H1 (cell line): Measurements from ENCODE around the gene HSF2. TPM values are rescaled to one million over a fixed set of nuclear protein-coding genes. Genes with fewer than 3 reads are reported as not detected.

Experiments
- BCL11A ChIP-seq, 2 experiments: IDR thresholded peaks; one replicate each; pipeline ENCODE4 v1.6.1; 2011; ENCODE audit warnings: low read depth in 2 of 2, low read length in 2 of 2, mild to moderate bottlenecking in 2 of 2
- BRCA1 ChIP-seq: IDR thresholded peaks from 2 replicates; pipeline ENCODE4 v1.6.1; 2012; ENCODE audit warnings: low read depth, low read length, improper control_type of control experiment
- CBX5 ChIP-seq: fragments of 300-800, 300-1000 bp; sonication (generic); IDR thresholded peaks from 2 replicates; pipeline ENCODE4 v1.7.1; 2016; ENCODE audit warnings: antibody characterized with exemption, low read length, low read depth
- RBBP5 ChIP-seq: IDR thresholded peaks from 2 replicates; pipeline ENCODE4 v1.7.1; 2012; ENCODE audit warnings: low read depth, mild to moderate bottlenecking, inconsistent platforms, low read length, moderate library complexity, borderline replicate concordance
- SRF ChIP-seq: IDR thresholded peaks from 2 replicates; pipeline ENCODE4 v1.6.1; 2011; ENCODE audit warnings: mild to moderate bottlenecking, low read depth, low read length, moderate library complexity
- YY1 ChIP-seq: IDR thresholded peaks from 2 replicates; pipeline ENCODE4 v1.6.1; 2011; ENCODE audit warnings: low read depth, mild to moderate bottlenecking, low read length
- polyA plus RNA-seq, 7 experiments: library from polyadenylated mRNA; depleted of rRNA in 3 of 7; stranded (reverse) in 5 of 7; unstranded in 2 of 7; fragments of >200 nt in 5 of 7; fragments of 200-250 nt in 2 of 7; gene quantifications; 1 replicate in 5 of 7; 2 replicates in 1 of 7; 4 replicates in 1 of 7; pipeline versions ENCODE4 v1.2.1 to v1.2.3, GENCODE V29; 2011 to 2013; ENCODE audit warnings: missing spikeins in 2 of 7, mixed read lengths in 2 of 7
- total RNA-seq: library from RNA; stranded (reverse); fragmentation: NEBNext Ultra II Directional; extraction: Animal tissue kit (Norgen Biotek cat#: 25700); gene quantifications from 2 replicates; pipeline ENCODE4 v1.2.1, GENCODE V29; 2021

HSF2 gene
- total and polyA plus RNA-seq, 2 of the 8 experiments (the other 6 are each of a cell fraction or from before 2014, with no cell fraction given), result 16.3 to 18.3 TPM

GRCh38 chr6:122412001-122412400 is 12.5 kb downstream of the HSF2 start (continued):
- TF ChIP-seq RBBP5 (no peak), SRF (no peak), BRCA1 (no peak), BCL11A (IDR thresholded peaks at IDR 0.05; ENCODE audit: low read depth in 2 of 2, low read length in 2 of 2) (no peak), YY1 (no peak), CBX5 (no peak)
